Activated CD4-positive, alpha-beta memory T cell treated with anti-CD3 and anti-CD28 coated beads, Interleukin-2, amount 10 ng/mL, durations not matched to agents 7 days and 5 days (primary cell): ENCODE results near the gene FRYL. TPM values are rescaled to one million over a fixed set of nuclear protein-coding genes. Genes with fewer than 3 reads are reported as not detected.

Source experiments
- CTCF ChIA-PET: fragments of 350-600 bp; sonication (Branson Sonifier 250); formaldehyde crosslinking; loops from one replicate; lab custom pipeline; 2021; ENCODE audit warnings: antibody characterized with exemption, inconsistent platforms; lab: Charles Lee
- POLR2A ChIA-PET: fragments of 350-600 bp; sonication (Branson Sonifier 250); formaldehyde crosslinking; loops from one replicate; lab custom pipeline; 2021; ENCODE audit warnings: antibody characterized with exemption; lab: Charles Lee
- DNase-seq: peaks from one replicate; pipeline ENCODE4 v3.0.0-alpha.2; 2020
- H3K27ac Mint-ChIP-seq: one replicate; pipeline ENCODE4 v1.8.0; 2021; ENCODE audit warnings: mild to moderate bottlenecking, mixed read lengths
- H3K27me3 Mint-ChIP-seq: one replicate; pipeline ENCODE4 v1.8.0; 2021; ENCODE audit warnings: mixed read lengths
- H3K36me3 Mint-ChIP-seq: one replicate; pipeline ENCODE4 v1.8.0; 2021; ENCODE audit warnings: low read depth, mixed read lengths
- H3K4me1 Mint-ChIP-seq: one replicate; pipeline ENCODE4 v1.8.0; 2021; ENCODE audit warnings: mixed read lengths
- H3K4me3 Mint-ChIP-seq: one replicate; pipeline ENCODE4 v1.8.0; 2021; ENCODE audit warnings: mild to moderate bottlenecking, mixed read lengths
- H3K9me3 Mint-ChIP-seq: one replicate; pipeline ENCODE4 v1.8.0; 2021; ENCODE audit warnings: mixed read lengths
- total RNA-seq, 2 experiments: library from RNA; stranded (reverse); gene quantifications; one replicate each; pipeline ENCODE4 v1.2.3, GENCODE V29; 2021

The FRYL gene
- total RNA-seq, 2 experiments from 2014 or later, result 82.4 to 82.7 TPM

DNA sequence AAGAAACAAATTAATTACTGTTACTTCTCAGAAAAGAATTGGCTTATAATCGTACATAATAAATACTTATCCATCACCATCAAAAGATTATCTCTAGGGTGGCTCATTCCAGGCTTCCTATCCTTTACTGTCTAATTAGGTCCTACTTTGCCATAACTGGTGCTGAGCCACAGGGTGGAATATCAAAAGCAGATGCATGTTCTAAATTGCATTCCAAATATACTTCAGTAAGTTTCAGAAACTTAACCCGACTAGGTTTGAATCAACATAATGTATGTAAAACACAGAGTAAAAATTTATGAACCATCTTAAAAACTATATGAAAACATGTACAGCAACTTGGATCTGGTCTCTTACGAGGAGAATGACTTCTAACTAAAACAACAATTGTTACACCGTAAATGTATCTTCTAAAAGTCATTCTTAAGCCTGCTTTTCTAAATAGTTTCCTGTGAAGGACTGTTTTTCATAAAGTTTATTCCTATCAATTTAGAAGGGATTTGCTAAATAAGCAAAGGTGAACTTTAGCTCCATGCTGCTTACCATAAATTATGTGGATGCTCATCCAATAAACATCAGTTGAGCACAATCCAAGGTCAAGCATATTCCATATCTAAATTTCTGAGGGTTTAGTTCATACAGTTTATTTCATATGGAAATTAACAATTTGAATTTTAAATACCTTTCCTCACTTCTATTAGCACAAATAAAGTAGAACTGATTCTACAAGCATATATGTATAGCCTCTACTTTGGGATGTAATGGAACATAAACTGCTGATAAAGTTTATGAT lies 276.6 kb downstream of the FRYL start:
- CTCF ChIA-PET, result no interaction called here
- DNase-seq, result no peak
- Mint-ChIP-seq H3K27me3 (no peaks in the 10 kb centered on the region), H3K4me1 (peaks cover 17% of the 10 kb centered on the region), H3K4me3 (no peak overlapping the region), H3K27ac (no peak overlapping the region), H3K9me3 (no peaks in the 10 kb centered on the region), H3K36me3 (peaks cover 42% of the 10 kb centered on the region)
- POLR2A ChIA-PET, result no interaction called here

DNA sequence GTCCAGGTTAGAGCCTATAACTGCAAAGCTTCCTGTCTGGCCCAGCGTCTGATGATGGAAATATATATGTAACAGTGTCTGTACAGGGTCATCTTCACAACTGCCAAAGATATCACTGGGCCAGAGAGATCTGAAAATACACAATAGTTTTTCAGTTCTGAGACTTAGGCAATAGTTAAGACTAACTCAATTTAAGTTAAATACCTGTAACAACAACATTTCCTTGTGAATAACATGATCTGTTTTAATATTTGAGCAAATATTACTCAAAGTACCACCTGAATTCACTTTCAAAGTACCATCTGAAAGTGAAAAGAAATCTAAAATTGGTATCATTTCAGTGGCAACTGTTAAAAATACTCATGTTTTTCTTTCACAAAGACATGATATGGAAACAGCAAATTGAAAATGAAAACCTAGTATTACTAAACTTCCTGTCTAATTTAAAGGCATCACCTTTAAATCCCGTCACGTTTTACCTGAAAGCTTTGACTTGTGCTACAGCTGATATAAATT lies 280.5 kb downstream of the FRYL start:
- no peak for DNase-seq
- Mint-ChIP-seq H3K4me1 (peaks cover 15% of the 10 kb centered on the region), H3K27ac (no peak overlapping the region), H3K9me3 (no peaks in the 10 kb centered on the region), H3K27me3 (no peaks in the 10 kb centered on the region), H3K36me3 (peaks cover 36% of the 10 kb centered on the region), H3K4me3 (no peak overlapping the region)
- POLR2A ChIA-PET, result interaction anchor here (0.9 kb wide), 1 partner anchor 14 kb away, joined by 3 read pairs; no protein-coding TSS in a partner anchor
- CTCF ChIA-PET, result no interaction called here

GRCh38 chr4:48498895-48499294 lies 281.2 kb downstream of the FRYL start:
- H3K4me3 Mint-ChIP-seq, result no peak overlapping the region
- no peak overlapping the region for H3K27ac Mint-ChIP-seq
- H3K36me3 Mint-ChIP-seq, result peaks cover 36% of the 10 kb centered on the region
- ChIA-PET POLR2A (no interaction called here), CTCF (no interaction called here)
- H3K9me3 Mint-ChIP-seq, result no peaks in the 10 kb centered on the region
- DNase-seq, result no peak
- no peaks in the 10 kb centered on the region for H3K27me3 Mint-ChIP-seq
- peaks cover 10% of the 10 kb centered on the region for H3K4me1 Mint-ChIP-seq

GRCh38 chr4:48495941-48496340 lies 284.1 kb downstream of the FRYL start:
- no peak for DNase-seq
- H3K27me3 Mint-ChIP-seq, result peaks cover 20% of the 10 kb centered on the region
- no peak overlapping the region for H3K4me3 Mint-ChIP-seq
- POLR2A ChIA-PET, result no interaction called here
- H3K4me1 Mint-ChIP-seq, result peaks cover 10% of the 10 kb centered on the region
- H3K27ac Mint-ChIP-seq, result no peak overlapping the region
- H3K36me3 Mint-ChIP-seq, result peaks cover 27% of the 10 kb centered on the region
- CTCF ChIA-PET, result no interaction called here
- no peaks in the 10 kb centered on the region for H3K9me3 Mint-ChIP-seq

DNA sequence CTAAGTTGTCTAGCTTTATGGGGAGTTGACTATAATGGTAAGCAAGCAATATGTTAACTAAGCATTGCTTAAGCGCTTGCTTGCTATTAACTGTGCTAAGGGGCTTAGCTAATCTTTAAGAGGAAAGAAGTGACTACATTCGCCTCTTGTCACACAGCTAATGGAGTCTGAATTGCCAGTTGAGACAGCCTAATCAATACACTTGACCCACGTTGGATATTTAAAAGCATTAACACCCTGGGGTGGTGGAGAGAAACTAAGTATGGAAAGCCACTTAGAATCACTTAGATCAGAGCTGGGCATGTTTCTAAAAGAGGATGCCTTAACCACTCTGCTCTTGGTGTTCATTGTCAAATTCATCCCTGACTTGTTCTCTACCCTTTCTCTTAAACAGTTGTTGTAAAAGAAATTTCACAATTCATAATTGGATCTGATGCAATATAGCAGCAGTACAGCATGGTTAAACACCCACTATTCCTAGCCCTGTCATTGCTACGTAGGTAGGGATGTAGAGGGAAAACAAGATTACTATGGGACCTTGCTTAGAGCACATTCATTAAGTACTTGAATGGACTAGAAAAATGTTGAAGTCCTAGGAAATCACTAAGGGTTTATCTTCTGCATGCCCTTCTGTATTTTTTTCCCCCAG lies 286.5 kb downstream of the FRYL start:
- CTCF ChIA-PET, result no interaction called here
- Mint-ChIP-seq H3K9me3 (no peaks in the 10 kb centered on the region), H3K36me3 (peaks cover 10% of the 10 kb centered on the region), H3K4me3 (no peak overlapping the region), H3K27me3 (peaks cover 33% of the 10 kb centered on the region), H3K27ac (no peak overlapping the region), H3K4me1 (peaks cover 4% of the 10 kb centered on the region)
- POLR2A ChIA-PET, result interaction anchor here (1.2 kb wide), 1 partner anchor 152 kb away, joined by 3 read pairs; the partner anchor contains the start of gene SLAIN2
- DNase-seq, result no peak

- ChIA-PET POLR2A (no interaction called here), CTCF (no interaction called here)
Observed at GRCh38 chr4:48491514-48492176, 288.4 kb downstream of the FRYL start.

DNA sequence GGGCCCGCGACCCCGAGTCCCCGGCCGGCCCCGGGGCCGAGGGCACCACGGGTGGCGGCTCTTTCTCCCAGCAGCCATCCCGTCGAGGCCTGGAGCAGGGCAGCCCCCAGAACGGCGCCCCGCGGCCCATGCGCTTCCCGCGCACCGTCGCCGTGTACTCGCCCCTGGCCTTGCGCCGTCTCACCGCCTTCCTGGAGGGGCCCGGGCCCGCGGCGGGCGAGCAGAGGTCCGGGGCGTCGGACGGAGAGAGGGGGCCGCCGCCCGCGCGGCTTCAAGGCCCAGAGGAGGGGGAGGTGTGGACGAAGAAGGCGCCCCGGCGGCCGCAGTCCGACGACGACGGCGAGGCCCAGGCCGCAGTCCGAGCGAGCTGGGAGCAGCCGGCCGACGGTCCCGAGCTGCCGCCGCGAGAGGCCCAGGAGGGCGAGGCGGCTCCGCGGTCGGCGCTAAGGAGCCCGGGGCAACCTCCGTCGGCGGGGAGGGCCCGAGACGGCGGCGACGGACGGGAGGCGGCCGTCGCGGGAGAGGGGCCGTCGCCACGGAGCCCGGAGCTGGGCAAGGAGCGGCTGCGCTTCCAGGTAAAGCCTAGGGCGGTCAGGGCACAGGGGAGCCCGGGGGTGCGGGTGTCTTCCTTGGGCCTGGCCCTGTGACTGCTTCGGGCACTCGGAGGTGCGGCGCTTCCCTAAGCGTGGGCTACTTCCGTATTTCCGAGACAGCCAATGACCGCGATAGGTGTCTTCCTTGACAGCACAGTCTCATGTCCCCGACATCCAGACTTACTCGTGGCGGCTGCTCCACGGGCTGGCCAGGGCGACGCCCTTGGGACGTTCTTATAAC lies 289.2 kb downstream of the FRYL start:
- ChIA-PET CTCF (no interaction called here), POLR2A (no interaction called here)
- Mint-ChIP-seq H3K27ac (no peak overlapping the region), H3K9me3 (no peaks in the 10 kb centered on the region), H3K4me3 (no peak overlapping the region), H3K27me3 (peaks cover 48% of the 10 kb centered on the region), H3K4me1 (peaks cover 4% of the 10 kb centered on the region), H3K36me3 (peaks cover under 1% of the 10 kb centered on the region)
- DNase-seq, result no peak

More at GRCh38 chr4:48491514-48492176, 288.4 kb downstream of the FRYL start:
- Mint-ChIP-seq H3K4me1 (peaks cover 4% of the 10 kb centered on the region), H3K27ac (no peak overlapping the region), H3K27me3 (peaks cover 48% of the 10 kb centered on the region), H3K36me3 (peaks cover 6% of the 10 kb centered on the region), H3K9me3 (no peaks in the 10 kb centered on the region), H3K4me3 (no peak overlapping the region)
- DNase-seq, result no peak

- CTCF ChIA-PET, result no interaction called here
- Mint-ChIP-seq H3K27me3 (peaks cover 53% of the 10 kb centered on the region), H3K36me3 (no peaks in the 10 kb centered on the region), H3K9me3 (no peaks in the 10 kb centered on the region), H3K27ac (no peak within 1 kb of the TSS), H3K4me1 (peaks cover 4% of the 10 kb centered on the region), H3K4me3 (peak within 1 kb of the TSS; percentile 27)
- POLR2A ChIA-PET, result no interaction called here
- no peak for DNase-seq
Observed at GRCh38 chr4:48490012-48490679, 289.9 kb downstream of the FRYL start, which contains the start of gene ZAR1. TSS of gene ZAR1 (plus strand) at chr4:48490252. CDS start at chr4:48490292, 40 bp downstream.

GRCh38 chr4:48489683-48490011 lies 290.4 kb downstream of the FRYL start:
- Mint-ChIP-seq H3K27ac (no peak overlapping the region), H3K9me3 (no peaks in the 10 kb centered on the region), H3K36me3 (no peaks in the 10 kb centered on the region), H3K27me3 (peaks cover 58% of the 10 kb centered on the region), H3K4me3 (peak overlapping the region; percentile 27), H3K4me1 (peaks cover 7% of the 10 kb centered on the region)
- ChIA-PET CTCF (no interaction called here), POLR2A (no interaction called here)
- no peak for DNase-seq

GRCh38 chr4:48484494-48485168 lies 295.4 kb downstream of the FRYL start:
- peaks cover 19% of the 10 kb centered on the region for H3K4me1 Mint-ChIP-seq
- no peak for DNase-seq
- ChIA-PET POLR2A (interaction anchor here (1.1 kb wide), 1 partner anchor 142 kb away, joined by 3 read pairs; no protein-coding TSS in a partner anchor), CTCF (no interaction called here)
- no peaks in the 10 kb centered on the region for H3K36me3 Mint-ChIP-seq
- no peak overlapping the region for H3K4me3 Mint-ChIP-seq
- H3K9me3 Mint-ChIP-seq, result no peaks in the 10 kb centered on the region
- peaks cover 70% of the 10 kb centered on the region for H3K27me3 Mint-ChIP-seq
- no peak overlapping the region for H3K27ac Mint-ChIP-seq

GRCh38 chr4:48483777-48484493 lies 296.1 kb downstream of the FRYL start:
- Mint-ChIP-seq H3K4me1 (peaks cover 16% of the 10 kb centered on the region), H3K36me3 (no peaks in the 10 kb centered on the region), H3K27me3 (peaks cover 66% of the 10 kb centered on the region), H3K4me3 (peak overlapping the region; percentile 23), H3K27ac (no peak overlapping the region), H3K9me3 (no peaks in the 10 kb centered on the region)
- no peak for DNase-seq
- ChIA-PET POLR2A (interaction anchor here (1.1 kb wide), 1 partner anchor 141 kb away, joined by 3 read pairs; no protein-coding TSS in a partner anchor), CTCF (no interaction called here)
